Measurements from ENCODE around the gene STAC2. TPM values are rescaled to one million over a fixed set of nuclear protein-coding genes. Genes with fewer than 3 reads are reported as not detected.

Gene STAC2
- total and polyA plus RNA-seq, 2 of the 13 experiments (the other 11 are each of a cell fraction or from before 2014, with no cell fraction given): not detected

DNA sequence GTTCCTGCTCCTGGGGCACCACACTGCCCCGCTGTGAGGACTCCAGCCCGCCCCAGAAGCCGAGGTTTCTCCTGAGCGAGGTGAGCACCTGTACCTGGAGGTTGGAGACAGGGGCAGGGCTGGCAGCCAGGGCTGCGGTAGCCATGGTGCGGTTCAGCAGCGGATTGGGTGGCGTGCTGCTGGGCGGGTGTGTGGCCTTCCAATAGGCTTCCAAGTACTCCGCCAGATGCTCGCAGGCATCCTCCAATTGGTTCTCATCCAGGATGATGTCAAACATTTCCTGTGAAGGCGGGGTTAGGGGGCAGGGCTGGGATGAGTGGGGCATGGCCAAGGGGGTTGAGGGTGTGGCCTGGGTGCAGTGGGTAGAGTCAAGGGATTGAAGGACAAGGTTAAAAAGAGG is 48.5 kb downstream of the STAC2 start:
- Histone ChIP-seq H2AFZ (ENCODE audit: low read length) (no peak overlapping the region), H4K20me1 (ENCODE audit: insufficient read depth, low read length) (no peaks in the 10 kb centered on the region; the same call in 1 of the 2 replicates), H3K27me3 (ENCODE audit: control insufficient read depth in 1 of 2, insufficient read depth in 2 of 2, low read length in 2 of 2) (no peaks in the 10 kb centered on the region), H3K27ac (ENCODE audit: extremely low read length, insufficient read depth, low read length) (no peak overlapping the region), H3K4me2 (ENCODE audit: low read depth, low read length) (no peak overlapping the region), H3K79me2 (ENCODE audit: insufficient read depth, low read length) (no peaks in the 10 kb centered on the region), H3K9me3 (ENCODE audit: low read length) (no peaks in the 10 kb centered on the region), H3K36me3 (replicated peaks in 1 of 2; ENCODE audit: control insufficient read depth in 1 of 2, insufficient read depth in 2 of 2, low read length in 2 of 2) (no peaks in the 10 kb centered on the region), H3K4me1 (ENCODE audit: insufficient read depth, low read length) (no peaks in the 10 kb centered on the region), H3K4me3 (replicated peaks in 1 of 3; ENCODE audit: insufficient read depth in 1 of 3, low read depth in 2 of 3, low read length in 3 of 3) (no peak overlapping the region), H3K9ac (ENCODE audit: insufficient read depth, low read depth, low read length) (no peak overlapping the region)
- ChIA-PET POLR2A (no interaction called here), CTCF (ENCODE audit: low intra/inter-chr PET ratio, low total read pairs) (no interaction called here)
- BruUV-seq (replicated peaks): no TSS peak
- intact Hi-C loops (cut with micrococcal nuclease; ENCODE audit: unreplicated experiment): no loop called here
- 94% methylated on average over 12 of the region's 12 CpGs for WGBS (ENCODE audit: low lambda C conversion rate)
- no peak for FAIRE-seq
- ATAC-seq: no peak
- TF ChIP-seq ZNF44 (CRISPR knock-in tag; IDR thresholded peaks at IDR 0.05): no peak
- no peak for TF ChIP-seq CBX1 (IDR thresholded peaks at IDR 0.05; ENCODE audit: low read depth)
- TF ChIP-seq, protein P1, sequence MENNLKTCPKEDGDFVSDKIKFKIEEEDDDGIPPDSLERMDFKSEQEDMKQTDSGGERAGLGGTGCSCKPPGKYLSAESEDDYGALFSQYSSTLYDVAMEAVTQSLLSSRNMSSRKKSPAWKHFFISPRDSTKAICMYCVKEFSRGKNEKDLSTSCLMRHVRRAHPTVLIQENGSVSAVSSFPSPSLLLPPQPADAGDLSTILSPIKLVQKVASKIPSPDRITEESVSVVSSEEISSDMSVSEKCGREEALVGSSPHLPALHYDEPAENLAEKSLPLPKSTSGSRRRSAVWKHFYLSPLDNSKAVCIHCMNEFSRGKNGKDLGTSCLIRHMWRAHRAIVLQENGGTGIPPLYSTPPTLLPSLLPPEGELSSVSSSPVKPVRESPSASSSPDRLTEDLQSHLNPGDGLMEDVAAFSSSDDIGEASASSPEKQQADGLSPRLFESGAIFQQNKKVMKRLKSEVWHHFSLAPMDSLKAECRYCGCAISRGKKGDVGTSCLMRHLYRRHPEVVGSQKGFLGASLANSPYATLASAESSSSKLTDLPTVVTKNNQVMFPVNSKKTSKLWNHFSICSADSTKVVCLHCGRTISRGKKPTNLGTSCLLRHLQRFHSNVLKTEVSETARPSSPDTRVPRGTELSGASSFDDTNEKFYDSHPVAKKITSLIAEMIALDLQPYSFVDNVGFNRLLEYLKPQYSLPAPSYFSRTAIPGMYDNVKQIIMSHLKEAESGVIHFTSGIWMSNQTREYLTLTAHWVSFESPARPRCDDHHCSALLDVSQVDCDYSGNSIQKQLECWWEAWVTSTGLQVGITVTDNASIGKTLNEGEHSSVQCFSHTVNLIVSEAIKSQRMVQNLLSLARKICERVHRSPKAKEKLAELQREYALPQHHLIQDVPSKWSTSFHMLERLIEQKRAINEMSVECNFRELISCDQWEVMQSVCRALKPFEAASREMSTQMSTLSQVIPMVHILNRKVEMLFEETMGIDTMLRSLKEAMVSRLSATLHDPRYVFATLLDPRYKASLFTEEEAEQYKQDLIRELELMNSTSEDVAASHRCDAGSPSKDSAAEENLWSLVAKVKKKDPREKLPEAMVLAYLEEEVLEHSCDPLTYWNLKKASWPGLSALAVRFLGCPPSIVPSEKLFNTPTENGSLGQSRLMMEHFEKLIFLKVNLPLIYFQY (CRISPR knock-in tag; IDR thresholded peaks at IDR 0.05; ENCODE audit: borderline replicate concordance): no peak
- no peak for TF ChIP-seq FOXM1 (CRISPR knock-in tag; IDR thresholded peaks at IDR 0.05)
- TF ChIP-seq, protein P2, sequence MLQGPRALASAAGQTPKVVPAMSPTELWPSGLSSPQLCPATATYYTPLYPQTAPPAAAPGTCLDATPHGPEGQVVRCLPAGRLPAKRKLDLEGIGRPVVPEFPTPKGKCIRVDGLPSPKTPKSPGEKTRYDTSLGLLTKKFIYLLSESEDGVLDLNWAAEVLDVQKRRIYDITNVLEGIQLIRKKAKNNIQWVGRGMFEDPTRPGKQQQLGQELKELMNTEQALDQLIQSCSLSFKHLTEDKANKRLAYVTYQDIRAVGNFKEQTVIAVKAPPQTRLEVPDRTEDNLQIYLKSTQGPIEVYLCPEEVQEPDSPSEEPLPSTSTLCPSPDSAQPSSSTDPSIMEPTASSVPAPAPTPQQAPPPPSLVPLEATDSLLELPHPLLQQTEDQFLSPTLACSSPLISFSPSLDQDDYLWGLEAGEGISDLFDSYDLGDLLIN (CRISPR knock-in tag; IDR thresholded peaks at IDR 0.05; ENCODE audit: borderline replicate concordance): no peak
- TF ChIP-seq, protein P3, sequence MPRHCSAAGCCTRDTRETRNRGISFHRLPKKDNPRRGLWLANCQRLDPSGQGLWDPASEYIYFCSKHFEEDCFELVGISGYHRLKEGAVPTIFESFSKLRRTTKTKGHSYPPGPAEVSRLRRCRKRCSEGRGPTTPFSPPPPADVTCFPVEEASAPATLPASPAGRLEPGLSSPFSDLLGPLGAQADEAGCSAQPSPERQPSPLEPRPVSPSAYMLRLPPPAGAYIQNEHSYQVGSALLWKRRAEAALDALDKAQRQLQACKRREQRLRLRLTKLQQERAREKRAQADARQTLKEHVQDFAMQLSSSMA (CRISPR knock-in tag; IDR thresholded peaks at IDR 0.05): no peak
- TF ChIP-seq ZNF251 (CRISPR knock-in tag; IDR thresholded peaks at IDR 0.05): no peak
- TF ChIP-seq MED13 (CRISPR knock-in tag; IDR thresholded peaks at IDR 0.05): no peak
- no peak for TF ChIP-seq TARDBP (CRISPR knock-in tag; IDR thresholded peaks at IDR 0.05)
- TF ChIP-seq REPIN1 (CRISPR knock-in tag; IDR thresholded peaks at IDR 0.05; ENCODE audit: borderline replicate concordance, low read depth): no peak
- TF ChIP-seq ZNF225 (CRISPR knock-in tag; IDR thresholded peaks at IDR 0.05): no peak
- TF ChIP-seq AHR (CRISPR knock-in tag; IDR thresholded peaks at IDR 0.05): no peak
- no peak for TF ChIP-seq ADNP (CRISPR knock-in tag; IDR thresholded peaks at IDR 0.05)
- no peak for TF ChIP-seq RAD51 (IDR thresholded peaks at IDR 0.05; ENCODE audit: borderline replicate concordance)
- TF ChIP-seq ZNF10 (CRISPR knock-in tag; IDR thresholded peaks at IDR 0.05; ENCODE audit: borderline replicate concordance, low read depth): no peak
- no peak for TF ChIP-seq FOXK1 (CRISPR knock-in tag; IDR thresholded peaks at IDR 0.05; ENCODE audit: borderline replicate concordance, low read depth)
- TF ChIP-seq, protein P4, sequence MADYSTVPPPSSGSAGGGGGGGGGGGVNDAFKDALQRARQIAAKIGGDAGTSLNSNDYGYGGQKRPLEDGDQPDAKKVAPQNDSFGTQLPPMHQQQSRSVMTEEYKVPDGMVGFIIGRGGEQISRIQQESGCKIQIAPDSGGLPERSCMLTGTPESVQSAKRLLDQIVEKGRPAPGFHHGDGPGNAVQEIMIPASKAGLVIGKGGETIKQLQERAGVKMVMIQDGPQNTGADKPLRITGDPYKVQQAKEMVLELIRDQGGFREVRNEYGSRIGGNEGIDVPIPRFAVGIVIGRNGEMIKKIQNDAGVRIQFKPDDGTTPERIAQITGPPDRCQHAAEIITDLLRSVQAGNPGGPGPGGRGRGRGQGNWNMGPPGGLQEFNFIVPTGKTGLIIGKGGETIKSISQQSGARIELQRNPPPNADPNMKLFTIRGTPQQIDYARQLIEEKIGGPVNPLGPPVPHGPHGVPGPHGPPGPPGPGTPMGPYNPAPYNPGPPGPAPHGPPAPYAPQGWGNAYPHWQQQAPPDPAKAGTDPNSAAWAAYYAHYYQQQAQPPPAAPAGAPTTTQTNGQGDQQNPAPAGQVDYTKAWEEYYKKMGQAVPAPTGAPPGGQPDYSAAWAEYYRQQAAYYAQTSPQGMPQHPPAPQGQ (CRISPR knock-in tag; IDR thresholded peaks at IDR 0.05; ENCODE audit: borderline replicate concordance): no peak
- no peak for TF ChIP-seq KLF13 (CRISPR knock-in tag; IDR thresholded peaks at IDR 0.05)
- in situ Hi-C loops (cut with HindIII; ENCODE audit: extremely low pct_ligation_motif_present, low pct_unique_long_range_greater_than_20kb): no loop called here
- no peak for DNase-seq (ENCODE audit: low spot score)
